CD4-positive, alpha-beta T cell treated with Interleukin-2 at 100 ng/mL for 4 hours (primary cell): Measurements from ENCODE around the gene SVIL.
"Not testable (repeated sequence)": the region's sequence is repeated elsewhere in the genome, so short reads cannot be mapped to it uniquely, and the experiment has no call there.

Experiments used
- DNase-seq: peaks from one replicate; pipeline ENCODE4 v3.0.0-alpha.2; 2020; ENCODE audit warnings: low spot score

The SVIL gene

DNA sequence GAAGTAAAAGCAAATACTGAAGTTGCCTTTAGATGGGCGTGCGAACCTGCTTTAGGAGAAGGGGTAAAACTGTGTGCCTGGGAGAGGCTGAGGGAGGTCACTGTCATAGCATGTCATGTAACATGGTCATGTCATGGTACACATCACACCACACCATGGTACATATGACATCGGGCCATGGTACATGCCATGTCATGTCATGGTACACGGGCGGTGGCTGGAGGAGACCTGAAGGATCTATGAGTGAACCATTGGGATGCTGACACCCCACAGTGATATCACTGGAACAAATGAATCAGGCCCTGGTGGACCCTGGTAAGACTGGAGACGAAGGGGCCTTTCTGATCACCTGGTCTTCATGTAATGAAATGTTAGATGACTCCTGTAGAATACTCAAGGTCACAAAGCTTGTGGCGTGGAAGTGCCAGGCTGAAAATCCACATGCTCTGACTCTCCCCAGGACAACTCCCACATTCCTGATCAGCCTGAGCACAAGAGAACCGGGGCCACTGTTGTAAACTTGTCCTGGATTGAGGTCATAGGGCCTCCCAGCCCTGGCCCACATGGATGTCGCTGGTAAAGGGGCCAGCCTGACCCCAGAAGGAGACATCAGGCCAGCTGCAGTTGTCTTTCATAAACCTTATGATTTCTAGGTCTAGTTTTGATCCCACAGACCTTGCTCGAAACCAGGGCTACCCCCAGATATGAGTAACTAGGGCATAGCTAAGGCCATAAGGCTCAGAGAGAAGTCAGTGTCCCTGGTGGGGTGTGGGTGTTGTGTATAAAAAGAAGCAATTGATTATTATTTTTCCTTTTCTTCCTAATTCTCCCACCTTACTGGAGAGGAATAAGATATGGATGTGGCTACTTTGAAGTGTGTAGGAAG, 60.3 kb downstream of the SVIL start:
- not testable (repeated sequence) for DNase-seq

GRCh38 chr10:29570248-29570647, 64.5 kb downstream of the SVIL start:
- DNase-seq = not testable (repeated sequence)

DNA sequence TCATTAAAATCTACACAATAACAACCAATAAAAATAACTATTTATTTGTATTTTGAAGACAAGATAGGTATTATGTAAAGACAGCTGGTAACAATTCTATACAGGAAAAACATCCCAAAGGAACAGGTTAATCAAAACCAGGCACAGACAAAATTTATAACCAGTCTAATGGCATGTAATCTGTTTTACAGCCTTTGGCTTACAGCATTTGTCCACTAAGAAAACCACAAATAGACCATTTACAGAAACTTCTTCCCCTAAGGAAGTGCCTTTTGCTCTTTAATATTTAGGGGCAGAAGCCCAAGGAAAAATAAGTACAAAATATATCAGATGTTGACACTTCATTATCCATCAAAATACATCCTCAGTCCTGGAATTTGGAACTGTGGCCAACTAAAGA, 65.0 kb downstream of the SVIL start:
- no peak for DNase-seq

DNA sequence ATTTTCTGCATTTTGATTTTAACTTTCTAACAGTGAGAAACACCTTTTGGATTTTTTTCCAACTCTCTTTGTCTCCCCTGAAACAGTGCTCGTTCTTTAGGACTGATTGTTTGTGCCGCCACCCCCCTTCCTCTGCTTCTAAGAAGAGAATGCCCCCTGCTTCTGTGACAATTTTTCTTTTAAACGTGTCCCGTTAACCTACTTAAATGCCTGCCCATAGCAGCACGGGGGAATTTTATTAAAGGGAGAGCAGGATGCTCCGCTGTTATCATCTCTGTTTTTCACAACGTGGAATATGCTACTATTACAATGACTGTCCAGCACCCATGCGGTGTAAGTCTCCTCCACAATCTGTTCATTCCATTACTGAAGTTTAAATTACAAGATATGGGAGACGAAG, 67.8 kb downstream of the SVIL start:
- DNase-seq = no peak

DNA sequence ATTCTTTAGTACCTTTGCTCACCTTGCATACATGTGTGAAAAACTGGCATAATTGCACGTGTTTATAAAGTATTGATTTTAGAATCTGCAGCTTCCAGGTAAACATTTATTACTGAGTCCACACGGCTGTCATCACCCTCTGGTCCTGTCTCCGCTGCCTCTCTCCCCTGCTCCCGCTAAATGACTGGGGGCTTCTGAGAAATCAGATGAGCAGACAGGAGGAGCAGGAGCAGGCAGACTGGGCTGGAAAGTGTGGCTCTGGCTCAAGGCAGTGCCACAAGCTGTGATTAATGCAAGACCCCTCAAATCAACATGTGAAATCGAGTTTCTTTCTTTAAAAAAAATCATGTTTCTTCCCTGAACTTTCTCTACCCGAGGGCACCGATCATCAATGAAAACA, 68.6 kb downstream of the SVIL start:
- DNase-seq = not testable (repeated sequence)

- DNase-seq = no peak
These were observed 71.2 kb downstream of the SVIL start for GRCh38 chr10:29563420-29564035.

- DNase-seq = not testable (repeated sequence)
These were observed 71.8 kb downstream of the SVIL start for GRCh38 chr10:29563006-29563405.

- no peak for DNase-seq
These were observed 74.8 kb downstream of the SVIL start for GRCh38 chr10:29559996-29560395.

- no peak for DNase-seq
These were observed 77.1 kb downstream of the SVIL start for GRCh38 chr10:29557665-29558064.

DNA sequence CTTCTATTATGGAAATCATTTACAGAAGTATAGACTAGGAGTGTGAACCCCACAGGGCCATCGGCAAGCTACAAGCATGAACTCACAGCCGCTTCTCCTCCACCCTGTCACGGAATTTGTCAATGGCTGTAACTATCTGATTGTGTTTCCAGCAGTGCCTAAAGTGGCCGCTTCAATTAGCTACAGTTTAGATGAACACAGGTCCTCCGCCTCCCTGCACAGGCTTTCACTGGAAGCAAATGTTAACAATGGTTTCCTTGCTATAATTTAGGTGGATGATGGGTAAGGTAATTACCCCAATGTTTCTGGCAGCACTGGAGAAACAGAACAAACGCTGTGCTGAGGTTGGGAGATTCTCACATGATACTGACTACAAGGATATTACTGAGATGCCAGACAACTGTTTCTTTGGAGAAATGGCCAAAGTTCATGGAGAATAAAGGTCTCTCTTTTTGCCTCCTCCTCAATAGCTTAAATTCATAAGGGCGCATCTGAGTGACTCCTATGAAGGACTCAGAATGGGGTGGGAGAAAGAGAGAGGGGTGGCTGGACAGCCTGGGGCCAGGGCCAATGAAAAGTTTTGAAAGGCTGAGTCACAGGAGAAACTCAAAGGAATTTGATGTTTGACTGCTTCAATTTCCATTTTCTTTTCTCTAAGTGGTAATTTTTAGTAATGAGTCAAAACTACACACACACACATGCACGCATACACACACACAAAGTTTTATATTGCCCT, 78.9 kb downstream of the SVIL start:
- no peak for DNase-seq

DNA sequence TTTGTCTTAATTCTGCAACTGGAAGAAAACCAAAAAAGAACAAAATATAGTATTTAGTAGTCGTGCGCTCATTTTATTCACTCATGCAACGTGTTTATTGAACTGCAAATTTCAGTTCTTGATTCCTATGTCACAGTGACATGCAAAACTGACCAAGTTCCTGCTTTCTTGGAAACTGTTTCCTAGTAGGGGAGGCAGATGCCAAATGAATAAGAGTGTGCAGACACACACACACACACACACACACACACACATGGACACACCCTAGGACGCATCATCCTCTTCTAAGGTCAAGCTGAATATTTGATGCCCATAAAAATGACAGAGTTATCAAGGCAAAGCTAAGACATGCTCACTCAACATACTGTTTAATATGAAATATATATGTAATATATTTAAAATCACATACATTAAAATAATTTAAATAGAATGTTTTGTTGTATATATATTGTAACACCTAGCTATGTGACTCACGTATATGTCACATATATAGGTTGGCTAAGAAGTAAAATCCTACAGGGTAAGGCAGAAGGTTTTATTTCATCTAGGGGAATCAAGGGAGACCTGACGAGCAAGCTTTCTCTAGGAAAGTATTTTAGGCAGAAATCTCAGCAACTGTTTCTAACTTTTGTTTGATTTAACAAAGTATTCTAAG, 79.6 kb downstream of the SVIL start:
- DNase-seq = no peak

- DNase-seq = no peak
These were observed 80.1 kb downstream of the SVIL start for GRCh38 chr10:29554660-29555059.

DNA sequence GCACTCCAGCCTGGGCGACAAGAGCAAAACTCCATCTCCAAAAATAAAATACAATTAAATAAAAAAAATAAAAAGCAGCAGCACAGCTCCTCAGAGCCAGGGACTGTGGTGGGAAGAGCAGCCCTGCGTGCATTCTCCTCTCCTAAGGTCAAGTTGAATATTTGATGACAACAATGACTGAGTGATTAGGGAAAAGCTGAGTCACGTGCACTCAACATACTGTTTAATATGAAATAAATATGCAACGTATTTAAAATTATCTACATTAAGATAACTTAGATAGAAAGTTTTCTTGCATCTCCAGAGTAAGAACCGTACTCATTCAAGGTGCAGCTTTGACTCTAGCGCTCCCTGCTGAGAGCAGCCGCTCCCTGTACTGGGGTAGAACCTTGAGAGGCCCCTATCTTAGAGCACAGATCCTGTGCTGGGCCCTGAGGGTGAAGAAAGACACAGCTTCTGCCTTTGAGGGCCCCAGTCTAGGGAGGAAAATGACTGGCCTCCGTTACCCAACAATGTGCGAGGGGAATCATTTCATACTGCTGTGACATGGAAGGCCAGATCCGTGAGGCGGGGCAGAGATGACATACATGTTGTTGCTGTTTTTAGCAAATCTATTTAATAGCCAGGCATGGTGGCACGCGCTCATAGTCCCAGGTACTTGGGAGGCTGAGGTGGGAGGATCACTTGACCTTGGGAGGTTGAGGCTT, 81.1 kb downstream of the SVIL start:
- DNase-seq = no peak

DNA sequence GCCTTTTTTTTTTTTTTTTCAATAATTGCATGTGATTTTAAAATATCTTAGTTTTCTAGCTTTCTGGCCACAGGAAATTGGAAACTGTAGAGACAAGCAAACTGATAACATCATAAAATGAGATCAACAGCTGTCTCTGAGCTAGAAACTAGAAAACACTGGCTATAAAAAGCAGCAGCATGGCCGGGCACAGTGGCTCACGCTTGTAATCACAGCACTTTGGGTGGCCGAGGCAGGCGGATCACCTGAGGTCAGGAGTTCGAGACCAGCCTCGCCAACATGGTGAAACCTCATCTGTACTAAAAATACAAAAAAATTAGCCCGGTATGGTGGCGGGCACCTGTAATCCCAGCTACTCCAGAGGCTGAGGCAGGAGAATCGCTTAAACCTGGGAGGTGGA, 81.7 kb downstream of the SVIL start:
- not testable (repeated sequence) for DNase-seq

GRCh38 chr10:29549493-29549892, 85.3 kb downstream of the SVIL start:
- not testable (repeated sequence) for DNase-seq

DNA sequence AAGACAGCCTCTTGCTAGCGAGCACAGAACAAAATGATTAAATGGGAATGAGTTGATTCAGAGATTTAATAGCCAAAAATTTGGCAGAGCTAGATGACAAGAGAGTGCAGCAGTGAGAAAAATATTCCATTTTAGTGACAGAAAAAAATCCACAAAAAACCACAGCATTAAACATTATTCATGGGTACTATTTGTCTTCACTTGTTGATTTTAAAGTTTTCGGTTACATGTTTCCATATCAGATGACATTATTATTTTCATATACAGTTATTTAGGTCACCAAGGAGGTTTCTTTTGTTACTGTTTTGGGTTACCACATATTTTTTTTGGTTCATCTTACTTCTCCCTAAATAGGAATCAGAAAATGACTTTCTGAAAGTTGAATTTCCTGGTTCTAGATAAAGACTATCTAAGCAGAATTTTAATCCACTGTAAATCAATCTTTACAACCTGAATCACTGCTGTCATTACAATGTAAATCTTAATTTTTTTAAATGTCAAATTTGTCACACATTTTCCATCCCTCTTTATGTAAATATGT, 87.9 kb downstream of the SVIL start:
- DNase-seq = no peak

GRCh38 chr10:29545122-29545521, 89.6 kb downstream of the SVIL start:
- DNase-seq = no peak

DNA sequence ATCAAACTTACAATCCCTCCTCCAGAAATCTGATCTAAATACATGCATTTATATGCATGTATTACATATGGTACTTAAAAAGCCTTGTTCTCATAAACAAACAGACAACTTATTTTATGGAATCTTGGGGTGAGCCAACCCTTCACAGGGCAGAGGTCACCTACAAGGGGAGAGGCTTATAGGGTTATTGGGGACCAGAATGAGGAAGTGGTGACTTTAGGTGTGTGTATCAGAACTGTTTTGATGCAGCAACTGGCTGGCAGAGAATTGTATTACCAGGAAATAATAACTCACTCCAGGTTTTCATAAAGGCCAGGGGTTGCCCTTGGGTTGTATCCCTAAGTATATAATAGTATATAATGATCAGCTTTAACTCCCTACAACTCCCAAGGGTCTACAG, 91.1 kb downstream of the SVIL start:
- no peak for DNase-seq

DNA sequence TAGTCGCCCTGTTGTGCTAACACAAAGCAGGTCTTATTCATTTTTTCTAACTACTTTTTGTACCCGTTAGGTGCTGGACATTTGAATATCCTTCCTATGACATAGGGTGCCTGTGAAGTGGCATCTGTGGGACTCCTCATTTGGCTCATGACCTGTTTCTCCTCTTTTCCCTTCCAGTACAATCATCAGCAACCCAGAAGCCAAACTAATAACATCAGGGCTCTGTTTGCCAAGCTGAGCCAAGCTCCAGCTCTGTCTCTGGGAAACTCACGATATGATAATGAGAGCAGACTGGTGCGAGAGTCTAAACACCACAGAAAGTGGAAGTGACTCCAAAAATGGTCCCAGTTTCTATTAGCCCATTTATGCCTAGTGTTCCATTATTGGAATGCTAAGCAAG, 92.0 kb downstream of the SVIL start:
- DNase-seq = no peak

DNA sequence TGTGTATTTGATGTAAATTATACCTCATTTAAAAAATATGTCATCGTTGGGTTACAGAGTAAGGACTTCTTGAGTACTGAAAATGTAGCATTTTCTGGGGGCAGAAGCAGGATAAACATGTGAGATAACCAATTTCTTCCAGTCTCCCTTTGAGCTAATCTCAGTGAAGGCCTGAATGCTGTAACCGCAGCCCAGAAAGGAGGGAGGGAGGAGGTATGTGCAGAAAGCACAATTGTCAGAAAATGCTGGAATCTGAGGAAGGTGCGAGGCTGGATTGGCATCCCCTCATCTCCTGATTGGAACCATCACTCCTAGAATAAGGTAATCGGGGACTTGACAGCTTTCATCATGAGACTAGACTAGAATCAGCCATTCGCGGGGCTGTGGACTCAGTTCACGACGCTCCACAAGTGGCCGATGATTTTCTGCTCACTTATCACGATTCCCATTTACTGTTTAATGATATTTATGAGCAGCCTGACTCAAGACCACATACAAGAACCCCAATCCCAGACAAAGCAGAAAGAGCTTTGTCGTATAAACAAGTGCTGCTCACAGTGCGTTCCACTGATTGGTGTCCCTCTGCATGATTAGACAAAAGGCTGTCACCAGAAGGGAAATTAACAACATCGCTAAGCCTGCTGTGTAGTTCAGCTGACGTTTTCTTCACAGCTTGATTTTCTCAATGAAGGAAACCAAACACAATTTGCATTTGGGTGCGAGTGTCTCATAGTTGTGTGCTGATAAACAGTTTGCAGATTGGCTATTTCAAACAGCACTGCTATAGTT, 93.2 kb downstream of the SVIL start:
- no peak for DNase-seq

DNA sequence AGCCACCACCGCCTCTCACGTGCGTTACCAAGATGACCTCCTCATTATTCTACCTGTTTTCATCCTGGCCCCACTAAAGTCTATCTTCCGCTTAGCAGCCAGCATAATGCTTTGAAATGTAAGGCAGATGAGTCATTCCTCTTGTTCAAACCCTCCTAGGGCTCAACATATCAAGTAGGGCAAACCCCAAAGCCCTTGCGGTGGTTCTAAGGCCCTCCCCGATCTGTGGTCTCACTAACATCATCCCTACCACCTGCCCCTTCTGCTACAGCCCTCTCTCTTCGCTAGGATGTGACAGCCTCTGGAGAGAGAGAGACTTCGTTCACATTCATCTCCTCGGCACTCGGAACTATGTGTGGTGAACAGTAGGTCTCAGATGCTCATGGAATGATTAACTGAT, 94.8 kb downstream of the SVIL start:
- DNase-seq = no peak
